ENCODE data around the gene TUFT1. TPM values are rescaled to one million over a fixed set of nuclear protein-coding genes. Genes with fewer than 3 reads are reported as not detected.

The TUFT1 gene
- total and polyA plus RNA-seq, 9 of the 15 experiments (the other 6 are each of a cell fraction or from before 2014, with no cell fraction given) = 0.54 to 2.0 (median 1.7) TPM

GRCh38 chr1:151535326-151536271 lies 4.5 kb upstream of the TUFT1 start:
- in situ Hi-C loops (cut with MboI) = loop anchor here (5.0 kb wide), 1 partner anchor 202 kb away; no protein-coding TSS in a partner anchor
- TF ChIP-seq ZNF407 (IDR thresholded peaks at IDR 0.05; ENCODE audit: low read depth) (no peak), AFF4 (CRISPR knock-in tag; IDR thresholded peaks at IDR 0.05) (no peak), HLTF (IDR thresholded peaks at IDR 0.05) (no peak), L3MBTL2 (IDR thresholded peaks at IDR 0.05) (no peak), ATF1 (CRISPR knock-in tag; IDR thresholded peaks at IDR 0.05) (no peak), ATF1 (tag; IDR thresholded peaks at IDR 0.05) (0 out of 2 replicates have a peak, but pooled peaks have one; percentile 44), MLLT1 (IDR thresholded peaks at IDR 0.05) (no peak)

More at GRCh38 chr1:151535326-151536271, 4.5 kb upstream of the TUFT1 start:
- DNase-seq (ENCODE audit: extremely low read depth in 1 of 4, low spot score in 3 of 4) = no peak
- WGBS (ENCODE audit: insufficient coverage, low coverage, missing lambda C conversion rate) = 13% methylated on average over 6 of the region's 6 CpGs
- no peak overlapping the region for H3K4me3 ChIP-seq
- H3K36me3 ChIP-seq (ENCODE audit: control insufficient read depth, insufficient read depth, low read length) = no peaks in the 10 kb centered on the region
- H3K4me2 ChIP-seq (ENCODE audit: insufficient read depth, low read length) = no peak overlapping the region
- BruUV-seq (replicated peaks) = no TSS peak
- H3K9me3 ChIP-seq (replicated peaks; ENCODE audit: control insufficient read depth, insufficient read depth, low read depth, low read length) = no peaks in the 10 kb centered on the region
- no peaks in the 10 kb centered on the region for H3K79me2 ChIP-seq (ENCODE audit: control insufficient read depth, insufficient read depth, low read length)
- intact Hi-C loops (cut with micrococcal nuclease) = no loop called here
- H2AFZ ChIP-seq (ENCODE audit: low read depth, low read length) = no peak overlapping the region
- no peak for ATAC-seq
- no peak for FAIRE-seq
- ChIA-PET CTCF (ENCODE audit: low intra/inter-chr PET ratio) (interaction anchor here (1.1 to 1.6 kb wide), 3 partner anchors 92 to 301 kb away, joined by 3 to 5 read pairs (median 3); no protein-coding TSS in a partner anchor), POLR2A (interaction anchor here (0.6 to 0.8 kb wide), 2 partner anchors 12 to 287 kb away, joined by 3 to 4 read pairs; no protein-coding TSS in a partner anchor)
- no peak overlapping the region for H3K27ac ChIP-seq (ENCODE audit: extremely low read depth, low read depth, low read length)
- H3K27me3 ChIP-seq (ENCODE audit: control insufficient read depth in 2 of 2, insufficient read depth in 2 of 2, low read length in 2 of 2) = peaks cover 9 to 12% of the 10 kb centered on the region in 2 experiments; a peak in 4 of 5 replicates
- peaks cover 5 to 16% of the 10 kb centered on the region in 2 experiments; a peak in 4 of 5 replicates for H3K4me1 ChIP-seq (replicated peaks in 1 of 2; ENCODE audit: control insufficient read depth in 2 of 2, insufficient read depth in 2 of 2, low read length in 2 of 2)
- no peaks in the 10 kb centered on the region; the same call in none of the 2 replicates for H4K20me1 ChIP-seq (replicated peaks; ENCODE audit: control insufficient read depth, insufficient read depth, low read length)
- H3K9me1 ChIP-seq (ENCODE audit: control insufficient read depth, insufficient read depth, low read length) = no peaks in the 10 kb centered on the region
- H3K9ac ChIP-seq (ENCODE audit: insufficient read depth in 1 of 2, low read depth in 2 of 2, low read length in 2 of 2) = no peak overlapping the region

Data from K562 (cell line).